Neural cell (in vitro differentiated cells): Measurements from ENCODE around the gene FGGY. TPM values are rescaled to one million over a fixed set of nuclear protein-coding genes. Genes with fewer than 3 reads are reported as not detected.

Source experiments
- H2AFZ ChIP-seq: fragments of 200-600, 300-800 bp; sonication (generic), shearing (Covaris generic); 2 replicates; pipeline ENCODE4 v1.6.0; 2014; ENCODE audit warnings: low read depth, mild to moderate bottlenecking, antibody characterized with exemption, low read length, moderate library complexity
- H3F3A ChIP-seq: fragments of 200-600 bp; shearing (Covaris generic); 2 replicates; pipeline ENCODE4 v1.6.1; 2016; ENCODE audit warnings: mild to moderate bottlenecking, moderate library complexity, mixed read lengths, antibody characterized with exemption, low read length; ENCODE audit not compliant: insufficient read depth, poor library complexity, severe bottlenecking
- H3K27ac ChIP-seq: fragments of 200-600, 300-800 bp; sonication (generic), shearing (Covaris generic); 2 replicates; pipeline ENCODE4 v1.5.1; 2014; ENCODE audit warnings: mild to moderate bottlenecking, low read length, moderate library complexity
- H3K27me3 ChIP-seq: fragments of 300-800, 200-600 bp; sonication (generic), shearing (Covaris generic); 2 replicates; pipeline ENCODE4 v1.6.0; 2014; ENCODE audit warnings: mild to moderate bottlenecking, low read depth, low read length, moderate library complexity; ENCODE audit not compliant: insufficient read depth
- H3K36me3 ChIP-seq: fragments of 300-800, 200-600 bp; sonication (generic), shearing (Covaris generic); 2 replicates; pipeline ENCODE4 v1.5.1; 2014; ENCODE audit warnings: mild to moderate bottlenecking, antibody characterized with exemption, low read length, moderate library complexity; ENCODE audit not compliant: insufficient read depth
- H3K4me2 ChIP-seq: fragments of 300-800, 200-600 bp; sonication (generic), shearing (Covaris generic); 2 replicates; pipeline ENCODE4 v1.6.0; 2014; ENCODE audit warnings: mild to moderate bottlenecking, low read length
- H3K4me3 ChIP-seq: fragments of 300-800, 200-600 bp; sonication (generic), shearing (Covaris generic); 2 replicates; pipeline ENCODE4 v1.5.1; 2014; ENCODE audit warnings: mild to moderate bottlenecking, low read length, moderate library complexity
- H3K79me2 ChIP-seq: fragments of 200-600 bp; shearing (Covaris generic); replicated peaks from 2 replicates; pipeline ENCODE4 v1.6.0; 2014; ENCODE audit warnings: mild to moderate bottlenecking, low read length, moderate library complexity; ENCODE audit not compliant: insufficient read depth
- H3K9ac ChIP-seq: fragments of 300-800, 200-600 bp; sonication (generic), shearing (Covaris generic); 2 replicates; pipeline ENCODE4 v1.6.1; 2016; ENCODE audit warnings: mild to moderate bottlenecking, low read length, mixed read lengths
- H3K9me2 ChIP-seq: fragments of 200-600 bp; shearing (Covaris generic); 2 replicates; pipeline ENCODE4 v1.6.1; 2016; ENCODE audit warnings: mild to moderate bottlenecking, low read length, mixed read lengths; ENCODE audit not compliant: insufficient read depth
- H3K9me3 ChIP-seq: fragments of 200-600, 300-800 bp; sonication (generic), shearing (Covaris generic); 2 replicates; pipeline ENCODE4 v1.6.1; 2016; ENCODE audit warnings: mild to moderate bottlenecking, mixed run types, low read length, moderate library complexity, mixed read lengths
- H4K20me1 ChIP-seq: fragments of 200-600 bp; shearing (Covaris generic); 2 replicates; pipeline ENCODE4 v1.6.1; 2016; ENCODE audit warnings: mild to moderate bottlenecking, mixed run types; ENCODE audit not compliant: insufficient read depth
- EP300 ChIP-seq: fragments of 450-650 bp; conservative IDR thresholded peaks from 2 replicates; pipeline ENCODE4 v1.6.1; 2014; ENCODE audit warnings: antibody characterized with exemption, mild to moderate bottlenecking, moderate library complexity; ENCODE audit not compliant: poor library complexity, severe bottlenecking
- EZH2 ChIP-seq: fragments of 200-600, 300-800 bp; shearing (Covaris generic), sonication (generic); IDR thresholded peaks from 2 replicates; pipeline ENCODE4 v1.6.1; 2014; ENCODE audit warnings: antibody characterized with exemption, low read length, borderline replicate concordance, mild to moderate bottlenecking; ENCODE audit not compliant: insufficient read depth, poor library complexity, severe bottlenecking
- MXI1 ChIP-seq: fragments of 450-650 bp; conservative IDR thresholded peaks from 2 replicates; pipeline ENCODE4 v1.6.1; 2014; ENCODE audit warnings: antibody characterized with exemption, mild to moderate bottlenecking; ENCODE audit not compliant: poor library complexity, severe bottlenecking
- POLR2AphosphoS5 ChIP-seq: IDR thresholded peaks from 2 replicates; pipeline ENCODE4 v1.6.1; 2012
- RAD21 ChIP-seq: fragments of 450-650 bp; conservative IDR thresholded peaks from 2 replicates; pipeline ENCODE4 v1.6.1; 2014; ENCODE audit warnings: antibody characterized with exemption, mild to moderate bottlenecking, moderate library complexity
- SMC3 ChIP-seq: fragments of 450-650 bp; conservative IDR thresholded peaks from 2 replicates; pipeline ENCODE4 v1.6.1; 2014; ENCODE audit warnings: antibody characterized with exemption, mild to moderate bottlenecking, moderate library complexity; ENCODE audit not compliant: poor library complexity
- TAF1 ChIP-seq: IDR thresholded peaks from 2 replicates; pipeline ENCODE4 v1.6.1; 2012; ENCODE audit warnings: low read depth
- polyA plus RNA-seq: library from polyadenylated mRNA; depleted of rRNA; stranded (reverse); fragments of >200 nt; gene quantifications from 2 replicates; pipeline ENCODE4 v1.2.3, GENCODE V29; 2014
- TF ChIP-seq, protein P1 (sequence below): IDR thresholded peaks from 2 replicates; pipeline ENCODE4 v1.6.1; 2012; ENCODE audit warnings: borderline replicate concordance
- TF ChIP-seq, protein P2 (sequence below): fragments of 450-650 bp; IDR thresholded peaks from 2 replicates; pipeline ENCODE4 v1.5.1; 2014; ENCODE audit warnings: antibody characterized with exemption, mild to moderate bottlenecking, moderate library complexity; ENCODE audit not compliant: poor library complexity, severe bottlenecking

FGGY gene
- polyA plus RNA-seq, 1 donor from 2014 or later = 7.4 TPM

DNA sequence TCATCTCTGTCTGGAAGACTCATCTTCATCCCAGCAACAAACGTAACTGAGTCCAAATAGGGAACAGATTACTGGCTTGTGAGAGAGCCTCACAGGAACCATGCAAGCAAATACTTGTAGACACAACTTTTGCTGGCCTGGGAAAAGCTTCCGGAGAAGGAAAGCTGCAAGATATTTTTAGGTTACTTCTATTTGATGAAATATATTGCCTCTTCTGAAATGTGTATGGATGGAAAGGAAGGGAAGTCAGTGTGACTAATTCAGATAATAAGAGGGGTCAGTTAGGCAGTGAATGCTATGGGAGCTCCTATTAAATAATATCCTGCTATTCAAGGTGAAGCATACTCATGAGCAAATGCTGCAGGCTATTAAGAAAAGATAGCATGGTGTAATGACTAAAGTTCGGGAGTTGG lies 20.4 kb upstream of the FGGY start:
- Histone ChIP-seq H3K9me2 (no peaks in the 10 kb centered on the region), H3F3A (no peaks in the 10 kb centered on the region)

DNA sequence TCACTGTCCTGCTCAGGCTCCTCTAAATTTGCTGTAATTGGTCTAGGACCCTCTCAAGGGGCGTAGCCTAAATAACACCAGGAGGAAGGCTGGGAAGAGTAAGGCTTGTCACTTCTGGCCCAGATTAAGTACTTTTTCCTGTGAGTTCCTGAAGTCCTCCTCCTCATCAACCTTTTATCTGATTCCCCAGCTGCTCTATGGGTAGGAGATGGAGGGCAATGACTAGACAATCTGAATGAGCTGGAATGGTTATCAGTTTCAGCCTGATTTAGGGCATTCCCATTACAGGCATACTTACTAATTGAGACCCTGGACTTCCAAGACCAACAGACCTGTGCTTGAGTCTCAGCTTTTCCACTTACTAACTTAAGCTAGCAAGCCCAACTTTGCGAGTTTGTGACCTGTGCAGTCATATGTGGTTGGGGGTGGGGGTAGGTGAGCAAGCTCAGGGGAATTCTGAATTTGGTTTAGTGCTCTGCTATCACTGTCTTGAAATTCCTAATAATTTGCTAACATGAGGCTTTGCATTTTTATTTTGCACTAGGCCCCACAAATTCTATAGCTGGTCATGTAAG lies 18.0 kb upstream of the FGGY start:
- Histone ChIP-seq H3K4me2 (no peak overlapping the region), H3K36me3 (no peaks in the 10 kb centered on the region), H3K9ac (no peak overlapping the region), H4K20me1 (no peaks in the 10 kb centered on the region), H3K79me2 (no peaks in the 10 kb centered on the region), H3F3A (no peaks in the 10 kb centered on the region), H3K4me3 (no peak overlapping the region), H2AFZ (no peak overlapping the region), H3K27me3 (no peaks in the 10 kb centered on the region), H3K9me2 (no peaks in the 10 kb centered on the region), H3K27ac (no peak overlapping the region), H3K9me3 (no peaks in the 10 kb centered on the region)
- no peak for TF ChIP-seq RAD21
- TF ChIP-seq TAF1 = no peak
- TF ChIP-seq POLR2AphosphoS5 = no peak
- TF ChIP-seq EZH2 = no peak
- TF ChIP-seq, protein P1, sequence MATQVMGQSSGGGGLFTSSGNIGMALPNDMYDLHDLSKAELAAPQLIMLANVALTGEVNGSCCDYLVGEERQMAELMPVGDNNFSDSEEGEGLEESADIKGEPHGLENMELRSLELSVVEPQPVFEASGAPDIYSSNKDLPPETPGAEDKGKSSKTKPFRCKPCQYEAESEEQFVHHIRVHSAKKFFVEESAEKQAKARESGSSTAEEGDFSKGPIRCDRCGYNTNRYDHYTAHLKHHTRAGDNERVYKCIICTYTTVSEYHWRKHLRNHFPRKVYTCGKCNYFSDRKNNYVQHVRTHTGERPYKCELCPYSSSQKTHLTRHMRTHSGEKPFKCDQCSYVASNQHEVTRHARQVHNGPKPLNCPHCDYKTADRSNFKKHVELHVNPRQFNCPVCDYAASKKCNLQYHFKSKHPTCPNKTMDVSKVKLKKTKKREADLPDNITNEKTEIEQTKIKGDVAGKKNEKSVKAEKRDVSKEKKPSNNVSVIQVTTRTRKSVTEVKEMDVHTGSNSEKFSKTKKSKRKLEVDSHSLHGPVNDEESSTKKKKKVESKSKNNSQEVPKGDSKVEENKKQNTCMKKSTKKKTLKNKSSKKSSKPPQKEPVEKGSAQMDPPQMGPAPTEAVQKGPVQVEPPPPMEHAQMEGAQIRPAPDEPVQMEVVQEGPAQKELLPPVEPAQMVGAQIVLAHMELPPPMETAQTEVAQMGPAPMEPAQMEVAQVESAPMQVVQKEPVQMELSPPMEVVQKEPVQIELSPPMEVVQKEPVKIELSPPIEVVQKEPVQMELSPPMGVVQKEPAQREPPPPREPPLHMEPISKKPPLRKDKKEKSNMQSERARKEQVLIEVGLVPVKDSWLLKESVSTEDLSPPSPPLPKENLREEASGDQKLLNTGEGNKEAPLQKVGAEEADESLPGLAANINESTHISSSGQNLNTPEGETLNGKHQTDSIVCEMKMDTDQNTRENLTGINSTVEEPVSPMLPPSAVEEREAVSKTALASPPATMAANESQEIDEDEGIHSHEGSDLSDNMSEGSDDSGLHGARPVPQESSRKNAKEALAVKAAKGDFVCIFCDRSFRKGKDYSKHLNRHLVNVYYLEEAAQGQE = no peak
- TF ChIP-seq, protein P2, sequence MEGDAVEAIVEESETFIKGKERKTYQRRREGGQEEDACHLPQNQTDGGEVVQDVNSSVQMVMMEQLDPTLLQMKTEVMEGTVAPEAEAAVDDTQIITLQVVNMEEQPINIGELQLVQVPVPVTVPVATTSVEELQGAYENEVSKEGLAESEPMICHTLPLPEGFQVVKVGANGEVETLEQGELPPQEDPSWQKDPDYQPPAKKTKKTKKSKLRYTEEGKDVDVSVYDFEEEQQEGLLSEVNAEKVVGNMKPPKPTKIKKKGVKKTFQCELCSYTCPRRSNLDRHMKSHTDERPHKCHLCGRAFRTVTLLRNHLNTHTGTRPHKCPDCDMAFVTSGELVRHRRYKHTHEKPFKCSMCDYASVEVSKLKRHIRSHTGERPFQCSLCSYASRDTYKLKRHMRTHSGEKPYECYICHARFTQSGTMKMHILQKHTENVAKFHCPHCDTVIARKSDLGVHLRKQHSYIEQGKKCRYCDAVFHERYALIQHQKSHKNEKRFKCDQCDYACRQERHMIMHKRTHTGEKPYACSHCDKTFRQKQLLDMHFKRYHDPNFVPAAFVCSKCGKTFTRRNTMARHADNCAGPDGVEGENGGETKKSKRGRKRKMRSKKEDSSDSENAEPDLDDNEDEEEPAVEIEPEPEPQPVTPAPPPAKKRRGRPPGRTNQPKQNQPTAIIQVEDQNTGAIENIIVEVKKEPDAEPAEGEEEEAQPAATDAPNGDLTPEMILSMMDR = no peak
- TF ChIP-seq SMC3 = no peak
- TF ChIP-seq EP300 = no peak
- no peak for TF ChIP-seq MXI1

More for the DNA sequence above, 20.4 kb upstream of the FGGY start:
- Histone ChIP-seq H2AFZ (no peak overlapping the region), H3K27me3 (no peaks in the 10 kb centered on the region), H3K36me3 (no peaks in the 10 kb centered on the region), H3K79me2 (no peaks in the 10 kb centered on the region), H3K4me3 (no peak overlapping the region), H3K9me3 (no peaks in the 10 kb centered on the region), H3K9ac (no peak overlapping the region), H3K27ac (no peak overlapping the region), H4K20me1 (no peaks in the 10 kb centered on the region), H3K4me2 (no peak overlapping the region)
- TF ChIP-seq POLR2AphosphoS5 (no peak), TAF1 (no peak)

DNA sequence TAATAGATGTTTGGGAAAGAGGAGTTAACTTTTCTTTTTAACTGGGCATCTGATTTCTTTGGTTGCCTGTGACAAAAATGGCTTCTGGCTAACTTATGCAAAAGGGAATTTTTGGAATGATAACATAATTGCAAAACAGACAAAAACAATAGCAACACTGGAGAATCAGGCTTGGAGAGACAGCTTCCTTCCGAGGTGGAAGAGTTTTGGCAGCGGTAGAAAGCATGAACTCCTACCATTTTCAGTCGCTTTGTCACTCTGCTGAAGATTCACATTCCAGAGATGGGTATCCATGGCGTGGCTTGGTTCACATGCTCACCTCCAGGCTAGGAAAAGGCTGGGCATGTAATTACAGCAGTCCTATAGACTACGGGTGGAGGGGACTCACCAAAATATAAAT lies 17.2 kb upstream of the FGGY start:
- H3K27ac ChIP-seq = no peak overlapping the region
- H4K20me1 ChIP-seq = no peaks in the 10 kb centered on the region
- no peak for TF ChIP-seq TAF1
- TF ChIP-seq SMC3 = no peak
- TF ChIP-seq, protein P2 = no peak
- H2AFZ ChIP-seq = no peak overlapping the region
- H3K9ac ChIP-seq = no peak overlapping the region
- H3K9me2 ChIP-seq = no peaks in the 10 kb centered on the region
- no peaks in the 10 kb centered on the region for H3F3A ChIP-seq
- H3K4me3 ChIP-seq = no peak overlapping the region
- H3K36me3 ChIP-seq = no peaks in the 10 kb centered on the region
- no peak overlapping the region for H3K4me2 ChIP-seq
- H3K79me2 ChIP-seq = no peaks in the 10 kb centered on the region
- H3K9me3 ChIP-seq = no peaks in the 10 kb centered on the region
- H3K27me3 ChIP-seq = no peaks in the 10 kb centered on the region
